KMS-11 (cell line): ENCODE data around the gene PTCSC3.
"Not testable (repeated sequence)": the region's sequence is repeated elsewhere in the genome, so short reads cannot be mapped to it uniquely, and the experiment has no call there.

Experiments
- H2AFZ ChIP-seq: fragments of 200-600 bp; sonication (generic); 2 replicates; pipeline ENCODE4 v1.6.1; 2016; ENCODE audit warnings: antibody characterized with exemption, mixed run types, low read depth
- H3K27ac ChIP-seq: fragments of 200-600 bp; sonication (generic); 2 replicates; pipeline ENCODE4 v1.6.1; 2016; ENCODE audit warnings: mild to moderate bottlenecking, mixed run types
- H3K27me3 ChIP-seq: fragments of 200-600 bp; sonication (generic); 2 replicates; pipeline ENCODE4 v1.6.1; 2017; ENCODE audit warnings: mild to moderate bottlenecking, low read depth, mixed run types, moderate library complexity; ENCODE audit not compliant: insufficient read depth
- H3K36me3 ChIP-seq: fragments of 200-600 bp; sonication (generic); 2 replicates; pipeline ENCODE4 v1.6.1; 2017; ENCODE audit warnings: mild to moderate bottlenecking, mixed run types; ENCODE audit not compliant: insufficient read depth
- H3K4me1 ChIP-seq: fragments of 200-600 bp; sonication (generic); 2 replicates; pipeline ENCODE4 v1.6.1; 2016; ENCODE audit warnings: mild to moderate bottlenecking, low read depth, mixed run types; ENCODE audit not compliant: poor library complexity, severe bottlenecking
- H3K4me2 ChIP-seq: fragments of 200-600 bp; sonication (generic); 2 replicates; pipeline ENCODE4 v1.7.0; 2016; ENCODE audit warnings: mild to moderate bottlenecking, mixed run types
- H3K4me3 ChIP-seq: fragments of 200-600 bp; sonication (generic); IDR thresholded peaks from 2 replicates; pipeline ENCODE4 v1.6.1; 2017; ENCODE audit warnings: low read depth, low read length, mixed read lengths; ENCODE audit not compliant: insufficient read depth
- H3K79me2 ChIP-seq: fragments of 200-600 bp; sonication (generic); 2 replicates; pipeline ENCODE4 v1.6.1; 2016; ENCODE audit warnings: low read depth, mixed run types; ENCODE audit not compliant: insufficient read depth
- H3K9ac ChIP-seq: fragments of 200-600 bp; sonication (generic); 2 replicates; pipeline ENCODE4 v1.6.1; 2016; ENCODE audit warnings: mild to moderate bottlenecking, mixed run types
- H4K20me1 ChIP-seq: fragments of 200-600 bp; sonication (generic); 2 replicates; pipeline ENCODE4 v1.6.1; 2016; ENCODE audit warnings: mild to moderate bottlenecking, mixed run types; ENCODE audit not compliant: insufficient read depth
- TF ChIP-seq, protein P1 (sequence below): fragments of 200-600 bp; sonication (generic); conservative IDR thresholded peaks from 2 replicates; pipeline ENCODE4 v1.6.1; 2017; ENCODE audit warnings: low read depth, mild to moderate bottlenecking, antibody characterized with exemption, low read length, moderate library complexity, mixed read lengths

The PTCSC3 gene

GRCh38 chr14:36111822-36112583 lies 64.5 kb downstream of the PTCSC3 start:
- H3K9ac ChIP-seq: no peak overlapping the region
- H3K27ac ChIP-seq: no peak overlapping the region
- TF ChIP-seq, protein P1, sequence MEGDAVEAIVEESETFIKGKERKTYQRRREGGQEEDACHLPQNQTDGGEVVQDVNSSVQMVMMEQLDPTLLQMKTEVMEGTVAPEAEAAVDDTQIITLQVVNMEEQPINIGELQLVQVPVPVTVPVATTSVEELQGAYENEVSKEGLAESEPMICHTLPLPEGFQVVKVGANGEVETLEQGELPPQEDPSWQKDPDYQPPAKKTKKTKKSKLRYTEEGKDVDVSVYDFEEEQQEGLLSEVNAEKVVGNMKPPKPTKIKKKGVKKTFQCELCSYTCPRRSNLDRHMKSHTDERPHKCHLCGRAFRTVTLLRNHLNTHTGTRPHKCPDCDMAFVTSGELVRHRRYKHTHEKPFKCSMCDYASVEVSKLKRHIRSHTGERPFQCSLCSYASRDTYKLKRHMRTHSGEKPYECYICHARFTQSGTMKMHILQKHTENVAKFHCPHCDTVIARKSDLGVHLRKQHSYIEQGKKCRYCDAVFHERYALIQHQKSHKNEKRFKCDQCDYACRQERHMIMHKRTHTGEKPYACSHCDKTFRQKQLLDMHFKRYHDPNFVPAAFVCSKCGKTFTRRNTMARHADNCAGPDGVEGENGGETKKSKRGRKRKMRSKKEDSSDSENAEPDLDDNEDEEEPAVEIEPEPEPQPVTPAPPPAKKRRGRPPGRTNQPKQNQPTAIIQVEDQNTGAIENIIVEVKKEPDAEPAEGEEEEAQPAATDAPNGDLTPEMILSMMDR: no peak
- H3K4me2 ChIP-seq: no peak overlapping the region
- H2AFZ ChIP-seq: no peak overlapping the region
- no peaks in the 10 kb centered on the region for H3K4me1 ChIP-seq
- no peaks in the 10 kb centered on the region for H4K20me1 ChIP-seq
- no peaks in the 10 kb centered on the region for H3K79me2 ChIP-seq
- H3K36me3 ChIP-seq: no peaks in the 10 kb centered on the region
- no peak overlapping the region for H3K4me3 ChIP-seq
- H3K27me3 ChIP-seq: no peaks in the 10 kb centered on the region

DNA sequence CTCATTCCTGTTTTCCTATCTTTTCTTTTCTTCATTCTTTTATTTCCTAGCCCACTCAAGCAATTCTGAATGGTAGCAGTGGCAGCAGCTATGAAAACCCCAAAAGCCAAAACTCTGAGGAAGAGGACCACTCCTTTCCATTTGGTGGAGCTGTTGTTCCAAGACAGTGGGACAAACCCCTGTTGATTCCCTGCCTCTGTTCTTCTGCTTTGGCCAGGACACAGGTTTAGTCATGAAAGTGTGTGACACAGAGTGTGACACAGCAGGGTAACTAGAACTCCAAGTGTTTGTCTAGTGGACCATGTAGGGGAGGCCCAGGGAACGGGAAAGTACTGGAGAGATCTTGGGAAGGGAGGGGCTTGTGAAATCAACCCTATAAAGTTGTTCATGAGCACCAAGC lies 71.1 kb downstream of the PTCSC3 start:
- H3K27me3 ChIP-seq: no peaks in the 10 kb centered on the region
- no peaks in the 10 kb centered on the region for H3K4me1 ChIP-seq
- no peak overlapping the region for H3K9ac ChIP-seq
- no peak overlapping the region for H3K27ac ChIP-seq
- no peaks in the 10 kb centered on the region for H3K79me2 ChIP-seq
- no peak overlapping the region for H3K4me2 ChIP-seq
- H2AFZ ChIP-seq: no peak overlapping the region
- no peak overlapping the region for H3K4me3 ChIP-seq
- no peaks in the 10 kb centered on the region for H4K20me1 ChIP-seq
- no peaks in the 10 kb centered on the region for H3K36me3 ChIP-seq
- TF ChIP-seq, protein P1: no peak

- not testable (repeated sequence) for H4K20me1 ChIP-seq, H3K36me3 ChIP-seq
Measured at GRCh38 chr14:36104258-36104657, 72.3 kb downstream of the PTCSC3 start.

GRCh38 chr14:36099619-36100018 lies 76.9 kb downstream of the PTCSC3 start:
- Histone ChIP-seq H3K79me2 (no peaks in the 10 kb centered on the region), H3K4me1 (no peaks in the 10 kb centered on the region), H3K27ac (no peak overlapping the region), H4K20me1 (no peaks in the 10 kb centered on the region), H3K4me2 (no peak overlapping the region), H3K4me3 (no peak overlapping the region), H3K36me3 (no peaks in the 10 kb centered on the region), H3K27me3 (no peaks in the 10 kb centered on the region), H3K9ac (no peak overlapping the region), H2AFZ (no peak overlapping the region)
- TF ChIP-seq, protein P1: no peak

More at GRCh38 chr14:36104258-36104657, 72.3 kb downstream of the PTCSC3 start:
- H3K27ac ChIP-seq, H3K79me2 ChIP-seq, H2AFZ ChIP-seq, H3K27me3 ChIP-seq, H3K9ac ChIP-seq, H3K4me1 ChIP-seq, H3K4me3 ChIP-seq, H3K4me2 ChIP-seq: not testable (repeated sequence)

DNA sequence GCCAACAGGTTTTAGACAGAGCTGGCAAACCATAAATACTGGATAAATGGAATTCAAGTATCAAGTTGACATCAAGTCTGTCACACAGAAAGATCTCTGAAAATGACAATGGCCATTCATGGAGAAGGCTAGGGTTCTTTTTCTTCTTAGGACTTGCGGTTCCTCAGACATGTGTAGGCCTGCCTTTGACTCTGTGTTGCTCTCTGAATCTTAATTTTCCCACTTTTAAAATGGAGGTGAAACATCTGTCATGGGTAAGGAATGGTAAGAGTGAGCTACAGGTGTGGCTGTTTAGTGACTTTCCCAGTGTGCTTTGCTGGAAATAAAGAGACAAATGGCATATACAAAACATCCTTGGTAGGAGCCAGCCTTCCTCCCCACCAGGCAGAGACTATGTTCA lies 79.2 kb downstream of the PTCSC3 start:
- Histone ChIP-seq H3K79me2 (no peaks in the 10 kb centered on the region), H3K36me3 (no peaks in the 10 kb centered on the region), H3K9ac (no peak overlapping the region), H3K27ac (no peak overlapping the region), H2AFZ (no peak overlapping the region), H4K20me1 (no peaks in the 10 kb centered on the region), H3K4me3 (no peak overlapping the region), H3K27me3 (no peaks in the 10 kb centered on the region), H3K4me2 (no peak overlapping the region), H3K4me1 (no peaks in the 10 kb centered on the region)
- TF ChIP-seq, protein P1: no peak
